Measurements from ENCODE around the gene ALOX5AP.

ALOX5AP gene

DNA sequence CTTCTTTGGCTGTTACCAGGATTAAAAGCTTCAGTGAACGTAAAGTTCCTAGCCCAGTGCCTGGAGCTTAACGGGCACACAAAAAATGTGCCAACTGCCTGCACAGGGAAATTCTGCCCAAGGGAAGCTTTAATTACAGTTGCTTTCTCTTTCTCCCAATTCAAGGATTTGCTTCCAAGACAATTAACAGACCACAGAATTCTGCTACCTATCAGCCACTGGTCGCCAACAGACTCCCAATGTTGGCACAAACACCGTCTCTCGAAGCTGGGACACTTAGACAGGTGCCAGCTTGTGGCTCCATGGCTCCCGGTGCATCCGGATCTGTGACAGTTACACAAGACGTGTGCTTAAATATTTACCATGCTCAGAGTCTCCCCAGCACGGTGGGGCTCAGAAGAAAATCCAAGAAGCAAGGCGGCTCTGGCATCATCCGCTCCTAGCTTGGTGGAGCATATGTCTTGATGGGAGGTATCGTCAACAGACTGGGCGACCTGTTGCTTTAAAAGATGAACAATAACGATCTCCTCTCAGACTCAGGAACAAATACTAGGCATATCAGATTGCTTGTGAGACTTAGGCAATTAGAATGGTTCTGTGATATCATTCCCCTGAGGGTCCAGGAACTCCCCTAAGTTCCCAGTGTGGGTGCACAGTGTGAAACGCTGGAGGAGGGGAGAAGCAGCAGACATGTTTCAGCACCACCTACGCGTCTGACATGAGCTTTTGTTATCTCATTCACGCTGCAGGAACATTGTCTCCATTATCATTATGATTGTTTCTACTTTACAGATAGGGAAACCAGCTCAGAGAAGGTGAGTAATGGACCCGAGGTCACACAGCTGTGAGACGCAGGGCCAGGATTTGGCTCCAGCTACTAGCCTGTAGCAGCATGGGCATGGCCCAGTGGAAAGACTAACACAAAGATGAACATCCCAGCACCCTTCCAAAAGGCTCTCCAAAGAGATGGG, 61.6 kb downstream of the ALOX5AP start:
- DNase-seq (ENCODE audit: low read depth, low spot score): no peak

DNA sequence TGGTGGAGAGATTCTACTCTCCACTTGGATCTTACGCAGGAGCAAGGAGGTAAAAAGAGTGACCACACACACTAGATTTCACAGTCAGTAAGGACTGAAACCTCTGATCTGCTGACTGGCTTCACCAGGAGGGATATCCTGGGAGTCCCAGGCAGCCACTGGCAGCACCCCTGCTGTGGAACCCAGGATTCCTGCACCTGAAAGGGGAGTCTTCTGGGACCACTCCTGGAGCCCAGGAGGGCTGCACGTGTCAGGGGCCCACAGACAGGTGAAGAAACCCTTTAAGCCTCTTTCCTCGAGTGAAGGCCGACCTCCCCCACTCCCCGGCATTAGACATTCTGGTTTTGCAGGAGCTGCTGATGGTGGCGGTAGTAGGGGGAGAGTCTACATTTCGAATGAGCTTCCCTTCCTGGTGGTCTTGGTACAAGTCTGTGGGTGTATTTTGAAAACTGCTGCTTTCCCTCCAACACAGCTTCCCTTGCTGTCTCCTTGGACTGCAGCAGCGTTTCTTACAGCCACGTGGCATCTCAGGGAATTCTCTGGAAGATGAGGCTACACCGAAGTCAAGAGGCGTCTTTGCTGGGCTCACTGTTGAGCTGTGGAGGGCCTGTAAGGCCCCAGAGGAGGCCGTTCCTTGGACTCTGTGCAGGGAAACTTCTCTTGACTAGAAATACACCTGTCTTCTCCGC, 62.6 kb downstream of the ALOX5AP start:
- no peak for DNase-seq (ENCODE audit: low read depth, low spot score)

DNA sequence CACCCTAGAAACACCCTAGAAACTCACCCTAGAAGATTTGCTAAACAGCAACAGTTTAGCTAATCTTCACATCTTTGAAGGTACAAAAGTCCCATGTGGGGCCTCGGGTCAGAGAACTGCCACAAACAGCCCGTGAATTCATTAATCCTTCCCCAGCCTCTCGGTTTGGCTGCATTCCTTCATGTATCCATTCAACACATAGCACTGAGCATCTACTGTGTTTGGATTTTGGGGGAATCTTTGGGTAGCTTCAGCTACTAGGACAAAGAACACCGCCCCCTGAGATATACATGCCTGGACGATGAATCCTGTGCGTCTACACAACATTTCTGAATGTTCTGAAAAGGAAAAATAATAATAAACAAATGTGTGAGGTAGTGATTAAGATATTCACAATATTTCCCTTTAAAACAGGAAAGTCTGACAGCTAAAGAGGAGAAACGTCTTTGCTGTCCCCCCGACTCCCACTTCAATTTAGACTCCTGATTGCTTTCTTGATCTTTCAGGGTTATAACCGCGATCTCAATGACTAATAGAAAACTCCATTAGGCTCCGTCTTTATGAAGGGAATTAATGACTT, 63.5 kb downstream of the ALOX5AP start:
- DNase-seq (ENCODE audit: low read depth, low spot score): no peak

DNA sequence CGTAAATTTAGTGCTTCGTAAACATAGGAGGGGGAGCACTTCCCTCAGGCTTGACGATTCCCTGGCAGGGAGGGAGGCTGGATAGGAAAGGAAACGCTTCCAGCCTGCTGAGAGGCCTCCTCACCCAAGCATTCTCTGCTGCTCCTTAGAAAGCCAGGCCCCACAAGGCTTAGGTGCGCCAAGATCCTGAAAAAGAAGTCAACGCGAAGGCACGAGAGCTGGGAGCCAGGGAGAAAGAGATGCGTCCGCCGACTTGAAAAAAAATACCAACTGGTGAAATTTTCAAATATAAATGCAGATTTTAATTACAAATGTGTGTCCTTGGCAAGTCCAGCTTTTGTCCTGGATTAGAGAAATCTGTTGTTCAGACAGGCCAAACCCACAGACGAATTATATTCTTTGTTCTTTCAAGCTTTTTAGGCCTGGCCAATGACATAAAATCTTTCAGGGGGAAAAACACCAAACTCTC, 64.0 kb downstream of the ALOX5AP start:
- no peak for DNase-seq (ENCODE audit: low read depth, low spot score)

DNA sequence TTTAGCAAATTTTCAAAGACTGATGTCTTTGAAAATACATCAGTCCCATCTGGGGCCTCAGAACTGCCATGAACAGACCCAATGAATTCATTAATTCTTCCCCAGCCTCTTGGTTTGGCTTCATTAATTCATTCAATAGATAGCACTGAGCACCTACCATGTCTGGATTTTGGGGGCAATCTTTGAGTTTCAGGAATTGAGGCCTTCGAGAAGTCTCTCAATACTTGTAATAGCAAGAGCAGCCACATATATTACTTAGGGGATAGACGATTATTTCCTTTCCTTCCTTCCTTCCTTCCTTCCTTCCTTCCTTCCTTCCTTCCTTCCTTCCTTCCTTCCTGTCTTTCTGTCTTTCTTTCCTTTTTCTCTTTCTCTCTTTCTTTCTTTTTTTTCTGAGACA, 64.8 kb downstream of the ALOX5AP start:
- no peak for DNase-seq (ENCODE audit: low read depth, low spot score)

DNA sequence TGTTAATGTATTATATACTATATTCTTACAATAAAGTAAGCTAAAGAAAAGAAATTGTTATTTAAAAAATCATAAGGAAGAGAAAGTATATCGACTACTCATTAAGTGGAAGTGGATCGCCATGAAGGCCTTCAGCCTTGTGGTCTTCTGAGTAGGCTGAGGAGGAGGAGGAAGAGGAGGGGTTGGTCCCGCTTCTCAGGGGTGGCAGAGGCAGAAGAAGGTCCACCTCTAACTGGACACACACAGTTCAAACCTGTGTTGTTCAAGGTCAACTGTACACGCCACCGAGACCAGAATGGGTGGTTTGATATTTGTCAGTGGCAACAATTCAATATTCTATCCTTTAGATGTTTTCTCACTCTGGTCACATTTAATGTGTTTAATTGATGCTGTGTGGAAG, 67.2 kb downstream of the ALOX5AP start:
- DNase-seq (ENCODE audit: low read depth, low spot score): no peak

DNA sequence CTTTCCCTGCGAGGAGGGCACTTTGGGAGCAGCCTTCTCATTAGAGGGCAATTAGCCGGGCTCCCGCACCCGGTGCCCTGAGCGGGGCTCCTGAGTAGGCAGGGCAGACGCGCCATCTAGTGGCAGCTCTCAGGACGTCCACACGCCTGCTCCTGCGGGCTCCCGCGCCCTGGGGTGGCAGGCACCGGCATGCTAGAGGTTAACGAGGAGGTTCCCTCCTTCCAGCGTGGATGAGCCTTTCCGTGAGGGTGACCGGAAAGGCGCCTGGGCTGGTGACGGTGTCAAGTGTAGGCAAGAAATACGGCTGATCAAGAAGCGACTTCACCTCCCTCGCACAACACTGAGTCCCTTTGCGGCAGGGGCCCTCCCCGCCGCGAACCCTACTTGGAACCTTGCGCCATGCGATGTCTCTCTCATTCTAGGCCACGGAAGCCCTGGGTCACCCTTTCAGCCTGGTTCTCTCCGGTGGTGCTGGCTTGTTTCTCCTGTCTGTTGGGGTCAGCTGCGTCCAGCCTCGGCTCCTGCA, 67.7 kb downstream of the ALOX5AP start:
- peak; percentile 58 for DNase-seq (ENCODE audit: low read depth, low spot score)

DNA sequence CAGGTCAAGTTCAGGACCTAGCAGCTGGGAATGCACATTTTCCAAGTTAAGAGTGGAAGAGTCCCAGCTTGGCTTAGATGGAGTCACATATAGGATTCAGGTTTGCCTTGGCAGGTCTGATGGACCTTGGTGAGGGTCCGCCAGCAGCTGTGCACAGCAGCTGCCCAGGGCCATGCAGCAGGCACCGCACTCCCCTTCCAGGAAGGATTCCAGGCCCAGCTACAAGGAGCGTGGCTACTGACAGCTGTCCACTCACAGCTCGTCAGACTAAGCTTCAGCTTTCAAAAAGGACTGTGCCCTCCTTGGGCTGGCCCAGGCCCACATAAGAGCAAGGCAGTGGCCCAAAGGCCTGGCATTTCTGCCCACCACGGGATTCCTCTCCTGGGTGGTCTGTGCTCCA, 68.4 kb downstream of the ALOX5AP start:
- no peak for DNase-seq (ENCODE audit: low read depth, low spot score)

DNA sequence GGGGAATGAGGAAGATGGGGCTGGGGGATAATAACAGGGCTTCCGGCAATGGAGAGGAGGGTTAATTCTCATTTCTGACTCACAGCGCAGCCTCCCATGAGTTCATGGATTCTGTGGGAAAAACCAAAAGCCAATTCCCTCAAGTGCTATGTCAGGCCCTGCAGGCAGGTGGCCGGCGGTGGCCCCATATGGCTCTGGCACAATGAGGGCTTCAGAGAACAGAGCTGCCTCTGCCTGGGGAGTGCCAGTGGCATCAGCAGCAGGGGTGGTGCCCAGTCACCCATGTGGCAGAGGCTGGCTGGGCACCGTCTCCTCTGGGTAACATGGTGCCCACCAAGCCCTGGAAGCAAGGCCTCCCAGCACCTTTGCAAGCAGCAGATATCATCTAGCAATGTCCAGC, 69.1 kb downstream of the ALOX5AP start:
- DNase-seq (ENCODE audit: low read depth, low spot score): no peak

DNA sequence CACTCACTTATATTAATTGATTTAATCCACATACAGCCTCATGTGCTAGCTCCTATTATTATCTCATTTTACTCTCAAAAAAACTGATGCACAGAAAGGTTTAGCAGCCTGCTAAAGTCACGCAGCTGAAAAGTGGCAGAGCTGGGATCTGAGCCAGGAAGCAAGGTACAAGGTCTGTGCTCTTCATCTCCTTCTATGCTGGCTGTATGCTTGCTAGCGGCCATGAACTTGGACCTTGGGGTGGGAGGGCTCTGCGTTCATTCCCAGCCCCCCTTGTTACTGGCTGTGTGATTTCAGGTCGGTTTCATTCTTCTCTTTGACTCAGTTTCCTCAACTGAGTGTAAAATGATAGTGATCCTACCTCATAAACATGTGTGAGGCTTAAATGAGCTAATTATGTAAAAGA, 69.8 kb downstream of the ALOX5AP start:
- DNase-seq (ENCODE audit: low read depth, low spot score): no peak

DNA sequence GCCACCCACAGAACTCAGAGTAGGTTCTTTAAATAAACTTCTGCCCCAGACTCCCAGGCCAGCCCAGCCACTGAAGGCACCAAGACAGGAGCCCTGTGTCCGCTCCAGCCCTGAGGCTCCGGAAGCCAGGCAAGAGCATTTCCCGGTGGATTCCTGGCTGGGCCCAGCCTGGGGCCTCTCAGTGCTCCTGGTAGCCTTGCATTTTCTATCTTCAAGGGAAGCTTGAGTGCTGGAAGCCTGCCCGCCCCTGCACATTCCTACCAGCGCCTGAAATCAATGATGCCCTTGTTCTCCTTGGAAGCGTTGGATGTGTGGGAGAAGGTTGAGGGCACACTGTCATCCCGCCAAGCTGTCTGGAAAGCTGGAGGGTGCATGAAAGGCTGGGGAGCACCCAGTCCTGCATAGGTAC, 70.3 kb downstream of the ALOX5AP start:
- DNase-seq (ENCODE audit: low read depth, low spot score): no peak

DNA sequence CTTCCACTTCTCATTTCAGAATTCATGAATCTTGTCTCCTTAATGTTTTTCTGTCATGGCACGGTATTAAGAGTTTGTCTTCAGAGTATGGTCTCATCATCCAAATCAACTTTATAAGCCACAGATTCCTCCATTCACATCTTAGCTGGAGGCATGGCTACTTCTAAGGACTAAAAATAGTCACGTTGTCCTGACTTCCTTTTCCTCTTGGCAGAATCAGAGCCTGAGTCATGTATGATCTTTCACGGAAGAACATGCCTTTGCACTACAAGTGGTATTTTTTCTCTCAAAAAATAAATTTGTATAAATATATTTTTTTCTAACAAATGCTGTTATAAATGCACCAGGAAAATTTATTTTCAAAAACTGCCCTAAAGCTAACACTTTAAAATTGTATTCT, 71.4 kb downstream of the ALOX5AP start:
- DNase-seq (ENCODE audit: low read depth, low spot score): no peak

DNA sequence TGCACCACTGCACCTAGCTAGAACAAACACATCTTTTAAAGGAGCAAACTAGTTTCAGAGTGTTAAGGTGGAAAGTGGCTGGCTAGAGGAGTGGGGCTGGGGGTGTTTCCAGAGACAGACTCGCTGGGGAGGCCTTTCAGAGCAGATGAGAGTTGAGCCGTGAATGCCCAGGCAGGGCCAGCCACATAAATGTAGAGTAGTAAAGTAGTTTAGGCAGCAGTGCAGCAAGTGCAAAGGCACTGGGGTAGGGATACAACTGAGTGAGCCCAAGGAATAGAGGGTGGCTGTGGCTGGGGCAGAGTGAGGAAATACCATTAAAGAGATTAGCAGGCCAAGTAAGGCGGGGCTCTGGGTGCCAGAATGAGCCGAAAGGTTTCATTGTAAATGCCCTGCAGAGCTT, 72.0 kb downstream of the ALOX5AP start:
- no peak for DNase-seq (ENCODE audit: low read depth, low spot score)

DNA sequence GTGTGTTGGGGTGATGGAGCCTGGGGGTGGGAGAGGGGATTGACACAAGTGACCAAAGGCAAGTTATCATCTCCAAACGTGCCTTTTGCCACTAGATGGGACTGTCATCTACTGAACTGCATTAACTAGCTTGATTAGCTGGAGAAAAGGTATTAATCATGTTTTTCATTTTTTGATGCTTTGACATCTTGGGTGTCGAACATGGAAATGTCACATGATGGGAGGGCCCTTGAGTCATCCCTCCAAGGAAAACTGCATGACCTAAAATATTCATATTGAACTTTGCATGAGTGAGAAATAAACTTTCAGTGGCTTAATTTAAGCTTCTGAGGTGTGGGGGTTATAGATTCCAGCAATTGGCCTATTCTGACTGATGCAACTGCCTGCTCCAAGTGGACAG, 73.3 kb downstream of the ALOX5AP start:
- no peak for DNase-seq (ENCODE audit: low read depth, low spot score)

DNA sequence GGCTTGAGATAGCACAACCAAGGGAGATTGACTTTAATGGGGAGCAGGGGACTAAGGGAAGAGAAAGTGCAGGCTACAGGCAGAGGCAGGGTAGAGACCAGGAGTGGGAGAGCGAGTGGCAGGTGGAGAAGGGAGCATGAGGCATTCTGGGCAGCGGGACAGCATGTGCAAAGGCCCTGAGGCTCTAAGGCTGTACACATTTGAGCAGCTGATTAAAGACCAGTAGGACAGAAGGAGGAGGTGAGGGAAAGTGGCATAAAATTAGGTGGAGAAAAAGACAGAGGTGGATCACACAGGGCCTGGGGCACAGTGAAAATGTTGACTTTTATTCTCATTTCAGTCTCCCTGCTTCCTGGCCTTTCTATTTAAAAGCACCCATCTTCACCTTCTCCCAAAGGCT, 74.4 kb downstream of the ALOX5AP start:
- DNase-seq (ENCODE audit: low read depth, low spot score): no peak

DNA sequence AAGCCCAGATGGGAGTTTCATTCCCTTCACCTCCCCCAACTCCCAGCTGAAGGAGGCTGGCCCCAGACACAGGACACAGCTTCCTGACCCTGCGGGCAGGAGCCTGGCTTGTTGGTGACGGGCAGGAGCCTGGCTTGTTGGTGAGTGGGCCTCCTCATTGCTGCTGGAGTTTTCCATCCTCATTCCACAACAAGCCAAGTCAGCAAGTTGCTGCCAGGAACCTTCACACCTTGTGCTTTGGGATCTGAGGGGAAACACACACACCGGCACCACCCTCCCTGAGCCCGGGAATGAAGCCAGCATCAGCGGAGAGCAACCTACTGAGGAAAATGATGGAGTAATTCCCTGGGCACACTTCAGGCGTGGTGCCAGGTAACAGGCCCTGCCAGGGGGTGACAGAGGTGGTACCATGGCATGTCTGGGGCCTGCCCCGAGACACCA, 74.9 kb downstream of the ALOX5AP start:
- DNase-seq (ENCODE audit: low read depth, low spot score): no peak

DNA sequence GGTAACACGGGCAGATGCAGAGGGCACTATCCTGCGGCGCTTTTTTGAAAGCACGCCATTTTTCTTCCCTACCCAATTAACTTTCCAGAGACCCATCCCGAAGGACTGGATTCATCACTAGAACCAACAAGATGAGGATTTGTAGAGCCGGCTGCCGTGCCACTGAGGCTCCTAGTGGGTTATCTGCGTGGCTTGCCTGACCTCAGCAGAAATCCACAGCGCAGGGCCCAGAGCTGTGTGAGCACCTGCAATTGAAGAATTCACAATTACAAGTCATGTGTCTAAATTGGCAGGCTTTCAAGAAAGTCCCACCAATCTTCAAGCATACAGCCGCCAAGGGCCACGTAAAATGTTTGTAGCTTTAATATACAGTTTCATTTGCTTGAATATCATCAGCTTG, 75.5 kb downstream of the ALOX5AP start:
- DNase-seq (ENCODE audit: low read depth, low spot score): no peak

Data from activated naive CD8-positive, alpha-beta T cell treated with anti-CD3 and anti-CD28 coated beads, Interleukin-2, amount 50 U/mL, for 16 hours (primary cell).